ENCODE data around the gene PRKCI.
"Not testable (repeated sequence)": the region's sequence is repeated elsewhere in the genome, so short reads cannot be mapped to it uniquely, and the experiment has no call there.

Gene PRKCI

DNA sequence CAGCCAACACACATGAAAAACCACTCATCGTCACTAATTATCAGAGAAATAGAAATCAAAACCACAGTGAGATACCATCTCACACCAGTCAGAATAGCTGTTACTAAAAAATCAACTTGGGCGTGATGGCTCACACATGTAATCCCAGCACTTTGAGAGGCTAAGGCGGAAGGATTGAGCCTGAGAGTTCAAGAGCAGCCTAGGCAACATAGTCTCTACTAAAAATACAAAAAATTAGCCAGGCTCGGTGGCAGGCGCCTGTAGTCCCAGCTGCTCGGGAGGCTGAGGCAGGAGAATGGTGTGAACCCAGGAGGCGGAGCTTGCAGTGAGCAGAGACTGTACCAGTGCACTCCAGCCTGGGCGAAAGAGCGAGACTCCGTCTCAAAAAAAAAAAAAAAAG, 55.1 kb downstream of the PRKCI start:
- DNase-seq (ENCODE audit: low read depth, low spot score); H3K4me3 ChIP-seq (ENCODE audit: low read length): not testable (repeated sequence)

DNA sequence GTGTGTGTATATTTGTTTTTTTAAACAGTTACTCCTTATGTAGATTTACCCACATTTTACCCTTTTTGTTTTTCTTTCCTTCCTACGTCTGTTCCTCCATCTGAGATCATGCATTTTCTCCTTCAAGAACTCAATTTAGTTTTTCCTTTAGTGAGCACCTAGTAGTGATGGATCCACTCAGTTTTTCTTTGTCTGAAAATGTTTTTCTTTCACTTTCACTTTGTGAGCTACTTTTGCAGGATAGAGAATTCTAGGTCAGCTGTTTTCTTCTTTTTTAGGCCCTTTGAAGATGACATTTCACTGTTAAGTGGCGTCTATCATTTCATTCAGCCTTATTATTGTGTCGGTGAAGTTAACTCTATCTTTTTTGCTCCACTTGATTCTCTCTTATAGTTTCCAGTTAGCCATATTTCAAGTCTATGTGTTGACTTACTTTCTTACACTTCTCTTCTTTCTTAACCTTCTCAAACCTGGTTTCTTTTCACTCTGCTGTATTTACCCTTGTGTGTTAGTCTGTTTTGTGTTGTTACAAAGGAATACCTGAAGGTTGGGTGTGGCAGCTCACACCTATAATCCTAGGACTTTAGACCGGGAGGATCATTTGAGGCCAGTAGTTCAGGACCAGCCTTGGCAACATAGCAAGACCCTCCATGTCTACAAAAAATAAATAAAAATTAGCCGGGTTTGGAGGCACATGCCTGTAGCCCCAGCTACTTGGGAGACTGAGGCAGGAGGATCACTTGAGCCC, 55.8 kb downstream of the PRKCI start:
- DNase-seq (ENCODE audit: low read depth, low spot score): peak; percentile 12
- H3K4me3 ChIP-seq (ENCODE audit: low read length): no peak overlapping the region

DNA sequence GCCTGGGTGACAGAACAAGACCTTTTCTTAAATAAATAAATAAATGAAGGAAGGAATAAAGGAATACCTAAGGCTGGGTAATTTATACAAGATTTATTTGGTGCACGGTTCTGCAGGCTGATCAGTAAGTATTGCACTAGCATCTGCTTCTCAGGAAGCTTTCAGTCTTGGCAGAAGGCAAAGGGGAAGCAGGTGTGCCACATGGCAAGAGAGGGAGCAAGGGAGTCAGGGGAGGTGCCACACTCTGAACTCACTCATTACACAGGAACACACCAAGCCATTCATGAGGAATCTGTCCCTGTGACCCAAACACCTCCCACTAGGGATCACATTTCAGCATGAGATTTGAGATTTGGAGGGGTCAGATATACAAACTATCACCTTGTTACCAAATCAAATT, 56.4 kb downstream of the PRKCI start:
- no peak overlapping the region for H3K4me3 ChIP-seq (ENCODE audit: low read length)
- no peak for DNase-seq (ENCODE audit: low read depth, low spot score)

DNA sequence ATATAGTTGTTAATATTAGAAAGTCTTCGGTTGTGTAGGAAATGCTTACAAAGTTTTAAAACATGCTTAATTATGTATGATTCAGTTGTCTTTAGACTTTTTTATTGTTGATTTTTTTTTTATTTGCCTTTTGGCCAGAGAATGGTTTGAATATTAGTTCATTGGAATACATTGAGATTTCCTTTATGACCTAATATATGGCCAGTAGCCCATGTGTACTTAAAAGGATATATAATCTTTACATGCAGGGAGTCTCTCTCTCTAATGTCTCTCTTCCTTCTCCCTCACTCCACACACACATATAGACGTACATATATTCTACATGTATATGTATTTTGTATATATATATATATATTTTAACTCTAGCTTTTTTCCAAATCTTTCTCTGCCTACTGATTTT, 68.0 kb downstream of the PRKCI start:
- DNase-seq (ENCODE audit: low read depth, low spot score): no peak
- no peak overlapping the region for H3K4me3 ChIP-seq (ENCODE audit: low read length)

DNA sequence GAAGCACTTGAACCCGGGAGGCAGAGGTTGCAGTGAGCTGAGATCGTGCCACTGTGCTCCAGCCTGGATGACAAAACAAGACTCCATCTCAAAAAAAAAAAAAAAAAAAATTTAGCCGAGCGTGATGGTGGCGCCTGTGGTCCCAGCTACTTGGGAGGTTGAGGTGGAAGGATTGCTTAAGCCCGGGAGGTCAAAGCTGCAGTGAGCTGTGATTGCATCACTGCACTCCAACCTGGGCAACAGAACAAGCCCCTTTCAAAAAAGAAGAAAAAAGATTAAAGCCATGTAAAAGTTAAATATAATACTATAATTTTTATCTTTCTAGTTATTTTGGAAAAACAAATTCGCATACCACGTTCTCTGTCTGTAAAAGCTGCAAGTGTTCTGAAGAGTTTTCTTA, 73.4 kb downstream of the PRKCI start:
- no peak for DNase-seq (ENCODE audit: low read depth, low spot score)
- no peak overlapping the region for H3K4me3 ChIP-seq (ENCODE audit: low read length)

DNA sequence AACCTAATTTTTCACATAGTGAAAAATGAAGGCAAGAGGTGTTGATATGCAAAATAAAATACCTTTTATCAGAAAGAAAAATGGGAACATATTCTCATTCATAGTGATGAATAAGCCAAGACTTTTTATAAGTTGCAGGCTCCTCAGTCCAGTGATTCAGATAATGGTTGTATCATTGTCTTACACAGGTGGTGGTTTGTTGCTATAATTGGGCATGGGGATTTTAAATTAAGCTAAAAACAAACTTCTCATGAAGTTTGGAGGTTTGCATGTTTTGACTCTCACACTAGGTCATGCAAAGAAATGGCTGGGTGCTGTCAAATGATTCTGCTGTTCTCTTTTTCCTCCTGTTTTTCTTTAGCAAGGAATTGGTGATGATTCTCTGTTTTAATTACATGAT, 74.5 kb downstream of the PRKCI start:
- DNase-seq (ENCODE audit: low read depth, low spot score): no peak
- no peak overlapping the region for H3K4me3 ChIP-seq (ENCODE audit: low read length)

DNA sequence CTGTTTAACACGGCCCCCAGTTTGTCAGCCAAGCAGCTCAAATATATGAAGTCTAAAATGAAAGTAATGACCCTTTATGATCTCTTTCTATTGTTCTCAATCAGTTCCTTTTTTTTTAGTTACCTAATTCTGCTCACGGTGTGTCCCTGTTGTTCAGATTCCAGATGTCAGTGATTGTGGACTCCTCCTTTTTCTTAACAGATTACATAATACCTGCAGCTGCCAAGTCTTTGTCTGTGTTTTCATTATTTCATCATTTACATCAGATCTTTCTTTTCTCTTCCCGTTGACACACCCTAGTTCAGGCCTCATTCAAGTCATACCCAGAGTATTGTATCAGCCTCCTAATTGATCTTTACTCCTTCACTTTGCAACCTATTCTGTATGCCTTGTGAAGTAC, 79.2 kb downstream of the PRKCI start:
- no peak overlapping the region for H3K4me3 ChIP-seq (ENCODE audit: low read length)
- no peak for DNase-seq (ENCODE audit: low read depth, low spot score)

DNA sequence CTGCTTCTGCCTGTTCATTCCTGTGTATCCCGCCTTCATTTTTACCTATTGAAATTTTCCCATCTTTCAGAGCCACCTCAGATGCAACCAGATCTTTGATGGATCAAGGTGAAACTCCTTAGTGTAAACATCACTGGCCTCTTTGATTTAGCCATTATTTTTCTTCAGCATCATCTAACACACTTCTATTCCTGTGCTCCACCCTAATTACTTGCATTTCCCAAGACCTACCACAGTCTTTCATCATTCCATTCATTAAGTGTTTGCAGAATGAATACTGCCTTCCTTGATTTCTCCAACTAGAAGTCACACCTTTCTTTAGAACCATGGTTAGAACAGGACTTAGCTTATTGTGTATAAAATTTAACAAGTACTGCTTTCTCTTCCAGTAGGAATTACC, 79.8 kb downstream of the PRKCI start:
- no peak for DNase-seq (ENCODE audit: low read depth, low spot score)
- H3K4me3 ChIP-seq (ENCODE audit: low read length): no peak overlapping the region

DNA sequence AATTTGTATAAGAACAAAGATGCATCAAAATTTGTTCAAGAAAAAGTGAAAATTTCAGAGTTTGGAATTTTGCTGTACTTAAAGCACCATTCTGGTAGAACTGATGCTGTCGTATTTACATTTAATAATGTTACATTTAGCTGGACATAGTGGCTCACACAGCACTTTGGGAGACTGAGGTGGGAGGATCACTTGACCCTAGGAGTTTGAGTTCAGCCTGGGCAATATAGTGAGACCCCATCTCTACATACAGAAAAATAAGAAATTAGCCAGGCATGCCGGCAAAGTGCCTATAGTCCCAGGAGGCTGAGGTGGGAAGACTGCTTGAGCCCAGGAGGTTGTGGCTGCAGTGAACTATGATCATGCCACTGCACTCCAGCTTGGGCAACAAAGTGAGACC, 83.8 kb downstream of the PRKCI start:
- H3K4me3 ChIP-seq (ENCODE audit: low read length): no peak overlapping the region
- DNase-seq (ENCODE audit: low read depth, low spot score): no peak

DNA sequence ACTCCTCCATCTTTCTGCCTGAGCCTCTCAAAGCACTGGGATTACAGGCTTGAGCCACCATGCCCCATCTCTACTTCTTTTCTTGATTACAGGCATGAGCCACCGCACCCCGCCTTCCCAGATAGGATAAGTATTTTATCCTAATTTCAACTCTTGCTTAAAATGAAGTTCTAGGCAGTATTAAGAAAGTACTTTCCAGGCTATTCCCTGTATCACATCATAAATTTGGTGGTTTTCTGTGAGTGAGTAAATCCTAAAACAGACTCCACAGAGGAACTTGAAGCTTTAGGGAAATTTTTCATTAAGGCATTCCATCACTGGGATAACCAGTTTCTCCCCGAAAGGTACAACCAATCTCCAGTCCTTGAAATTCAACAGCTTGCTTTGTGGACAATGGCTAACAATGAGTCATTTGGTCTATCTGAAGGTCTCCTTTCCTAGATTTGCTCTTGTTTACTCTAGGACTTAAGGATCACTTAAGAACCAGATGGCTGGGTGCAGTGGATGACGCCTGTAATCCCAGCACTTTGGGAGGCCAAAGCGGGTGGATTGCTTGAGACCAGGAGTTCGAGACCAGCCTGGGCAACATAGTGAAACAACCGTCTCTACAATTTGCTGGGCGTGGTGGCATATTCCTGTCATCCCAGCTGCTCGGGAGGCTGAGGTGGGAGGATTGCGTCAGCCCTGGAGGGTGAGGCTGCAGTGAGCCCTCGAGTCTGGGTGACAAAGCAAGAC, 85.6 kb downstream of the PRKCI start:
- no peak for DNase-seq (ENCODE audit: low read depth, low spot score)

DNA sequence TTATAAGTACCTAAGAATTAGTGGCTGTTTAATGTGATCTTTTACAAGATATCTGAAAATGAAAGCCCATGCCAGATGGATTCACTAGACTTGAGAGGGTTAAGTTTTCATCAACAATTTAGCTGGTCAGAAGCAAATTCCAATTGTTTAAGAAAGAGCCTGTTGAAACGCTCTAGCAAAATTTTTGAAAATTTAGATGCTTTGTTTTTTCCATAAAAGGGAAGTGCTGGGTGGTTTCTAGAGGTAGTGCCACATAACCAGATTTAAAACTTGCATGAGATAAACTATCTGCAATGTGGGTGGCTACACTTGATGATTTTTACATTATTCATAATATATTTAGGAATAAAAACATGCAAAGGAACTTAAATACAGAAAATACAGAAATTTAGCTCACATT, 86.8 kb downstream of the PRKCI start:
- DNase-seq (ENCODE audit: low read depth, low spot score): no peak
- H3K4me3 ChIP-seq (ENCODE audit: low read length): no peak overlapping the region

More for the DNA sequence above, 85.6 kb downstream of the PRKCI start:
- no peak overlapping the region for H3K4me3 ChIP-seq (ENCODE audit: low read length)

DNA sequence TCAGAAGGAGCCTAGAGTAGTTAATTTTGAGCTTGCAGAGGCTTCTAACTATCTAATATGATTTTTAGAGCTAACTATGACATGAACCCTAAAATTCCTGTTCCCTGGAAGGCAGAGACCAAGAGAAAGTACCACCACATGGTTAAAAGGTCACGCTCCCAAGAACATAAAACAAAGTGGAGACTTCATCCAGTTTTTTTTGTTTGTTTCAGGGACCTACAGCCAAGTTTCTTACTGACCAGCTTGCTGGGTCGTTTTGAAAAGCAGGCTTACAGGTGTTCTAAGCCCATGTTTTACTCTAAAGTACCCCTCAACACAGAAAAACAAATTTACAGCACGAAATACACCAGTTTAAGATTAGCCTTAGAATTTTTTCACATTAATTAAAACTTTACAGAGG, 95.7 kb downstream of the PRKCI start:
- H3K4me3 ChIP-seq (ENCODE audit: low read length): no peak overlapping the region
- no peak for DNase-seq (ENCODE audit: low read depth, low spot score)

DNA sequence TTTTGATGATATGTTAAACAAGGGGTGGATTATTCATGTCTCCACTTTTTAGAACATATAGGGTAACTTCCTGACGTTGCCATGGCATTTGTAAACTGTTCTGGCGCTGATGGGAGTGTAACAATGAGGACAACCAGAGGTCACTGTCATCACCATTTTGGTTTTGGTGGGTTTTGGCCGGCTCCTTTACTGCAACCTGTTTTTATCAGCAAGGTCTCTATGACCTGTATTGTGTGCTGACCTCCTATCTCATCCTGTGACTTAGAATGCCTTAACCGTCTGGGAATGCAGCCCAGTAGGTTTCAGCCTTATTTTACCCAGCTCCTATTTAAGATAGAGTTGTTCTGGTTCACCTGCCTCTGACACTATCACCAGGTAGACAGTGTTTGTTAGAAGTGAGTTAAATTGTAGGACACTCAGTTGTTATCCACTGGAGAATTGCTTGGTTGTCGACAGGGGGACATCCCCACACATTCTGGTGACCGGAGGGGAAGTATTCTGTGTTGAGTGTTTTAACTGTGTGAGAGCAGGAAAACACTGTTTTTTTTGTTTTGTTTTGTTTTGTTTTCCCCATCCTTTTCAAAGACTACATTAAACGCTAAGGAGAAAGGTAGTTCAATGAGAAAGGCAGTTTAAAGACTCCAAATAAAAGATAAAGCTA, 98.4 kb downstream of the PRKCI start:
- DNase-seq (ENCODE audit: low read depth, low spot score): no peak

DNA sequence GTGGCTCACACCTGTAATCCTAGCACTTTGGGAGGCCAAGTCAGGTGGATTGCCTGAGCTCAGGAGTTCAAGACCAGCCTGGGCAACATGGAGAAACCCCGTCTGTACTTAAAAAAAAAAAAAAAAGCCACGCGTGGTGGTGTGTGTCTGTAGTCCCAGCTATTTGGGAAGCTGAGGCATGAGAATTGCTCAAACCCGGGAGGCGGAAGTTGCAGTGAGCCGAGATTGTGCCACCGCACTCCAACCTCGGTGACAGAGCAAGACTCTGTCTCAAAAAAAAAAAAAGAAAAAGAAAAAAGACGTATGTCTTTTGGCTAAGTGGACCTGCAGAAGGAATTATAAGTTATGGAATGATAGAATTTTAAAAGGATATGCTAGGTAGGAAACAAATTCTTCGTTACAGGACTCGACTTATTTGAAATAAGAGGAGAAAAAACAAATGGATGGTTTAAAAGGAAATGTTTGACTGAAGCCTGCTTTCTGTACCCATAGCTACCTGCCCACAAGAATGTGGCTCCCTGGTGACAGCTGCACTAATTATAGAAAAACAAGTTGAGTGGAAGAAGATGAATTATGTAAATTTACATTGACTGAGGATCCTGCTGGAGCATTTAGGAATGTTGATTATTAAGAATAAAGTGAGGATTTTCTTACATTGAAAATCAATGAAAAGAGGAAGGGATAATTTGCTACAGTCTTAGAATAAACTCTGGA, 99.3 kb downstream of the PRKCI start:
- no peak for DNase-seq (ENCODE audit: low read depth, low spot score)

More for the DNA sequence above, 98.4 kb downstream of the PRKCI start:
- H3K4me3 ChIP-seq (ENCODE audit: low read length): no peak overlapping the region

DNA sequence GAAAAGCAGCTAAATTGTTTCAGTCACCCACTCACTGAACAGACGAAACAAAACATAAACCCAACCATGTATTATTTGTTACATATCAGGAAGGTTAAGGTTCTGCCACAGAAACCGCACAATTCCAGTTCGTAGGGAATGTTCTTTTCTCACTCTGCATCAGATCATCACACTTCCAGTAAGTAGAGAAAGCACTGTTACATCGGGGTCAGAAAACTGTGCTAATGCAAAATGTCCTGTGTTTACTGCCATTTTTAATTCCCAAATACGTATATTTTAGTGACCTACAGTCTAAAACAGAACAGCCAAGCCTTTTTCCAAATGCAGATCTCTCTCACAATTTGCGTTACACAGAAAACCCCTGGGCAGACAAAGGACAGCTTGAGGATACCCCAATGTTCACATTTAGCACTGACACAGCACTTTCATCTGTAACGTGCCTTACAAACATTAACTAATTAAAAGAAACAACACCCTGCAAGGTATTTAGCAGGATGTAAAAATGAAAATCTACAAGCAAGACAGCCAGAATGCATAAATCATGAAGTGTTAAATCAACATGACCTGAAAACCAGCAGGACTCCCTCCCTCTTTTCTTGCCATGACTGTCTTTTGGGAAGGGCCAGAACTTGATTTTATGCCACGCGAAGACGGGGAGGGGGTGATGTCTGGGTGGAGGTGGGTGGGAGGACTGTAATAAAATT, 100.5 kb downstream of the PRKCI start:
- no peak for DNase-seq (ENCODE audit: low read depth, low spot score)
- H3K4me3 ChIP-seq (ENCODE audit: low read length): no peak overlapping the region

More for the DNA sequence above, 99.3 kb downstream of the PRKCI start:
- H3K4me3 ChIP-seq (ENCODE audit: low read length): no peak overlapping the region

DNA sequence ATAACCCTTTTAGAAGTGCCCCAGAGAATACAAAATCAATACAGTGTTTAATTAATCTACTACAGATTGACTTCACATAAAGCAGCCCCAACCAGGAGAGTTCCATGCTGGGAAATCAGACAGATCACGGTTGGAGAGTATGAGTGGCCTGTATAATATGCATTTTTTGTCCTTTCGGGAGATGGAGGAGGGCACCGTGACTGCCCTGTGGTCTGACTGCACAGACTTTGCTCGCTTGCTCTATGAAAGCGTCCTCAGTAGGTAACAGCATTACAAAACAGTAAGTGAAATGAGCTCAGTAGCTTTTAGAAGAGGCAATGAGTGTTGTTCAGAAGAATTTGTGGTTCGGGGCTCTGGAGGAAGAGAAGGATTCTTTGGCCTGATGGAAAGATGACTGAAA, 101.1 kb downstream of the PRKCI start:
- DNase-seq (ENCODE audit: low read depth, low spot score): no peak
- H3K4me3 ChIP-seq (ENCODE audit: low read length): no peak overlapping the region

DNA sequence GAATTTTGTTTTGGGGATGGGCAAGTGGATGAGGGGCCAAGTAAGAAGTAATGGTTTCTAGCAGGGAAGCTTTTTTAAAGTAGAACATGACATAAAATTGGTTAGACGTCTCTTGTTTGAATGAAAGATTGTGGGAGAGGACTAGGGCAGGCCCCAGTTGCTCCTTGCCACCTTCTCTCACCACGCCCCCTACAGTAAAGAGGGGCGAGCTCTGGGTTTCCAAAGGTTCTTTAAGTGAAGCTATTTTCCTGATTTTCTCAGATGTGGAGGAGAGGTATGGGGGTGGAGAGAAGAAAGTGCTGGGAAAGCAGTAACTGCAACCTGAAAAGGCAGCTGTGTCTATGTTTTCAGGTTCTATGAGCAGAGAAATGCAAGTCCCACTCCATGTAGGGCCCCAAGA, 102.7 kb downstream of the PRKCI start:
- no peak for DNase-seq (ENCODE audit: low read depth, low spot score)
- H3K4me3 ChIP-seq (ENCODE audit: low read length): no peak overlapping the region

DNA sequence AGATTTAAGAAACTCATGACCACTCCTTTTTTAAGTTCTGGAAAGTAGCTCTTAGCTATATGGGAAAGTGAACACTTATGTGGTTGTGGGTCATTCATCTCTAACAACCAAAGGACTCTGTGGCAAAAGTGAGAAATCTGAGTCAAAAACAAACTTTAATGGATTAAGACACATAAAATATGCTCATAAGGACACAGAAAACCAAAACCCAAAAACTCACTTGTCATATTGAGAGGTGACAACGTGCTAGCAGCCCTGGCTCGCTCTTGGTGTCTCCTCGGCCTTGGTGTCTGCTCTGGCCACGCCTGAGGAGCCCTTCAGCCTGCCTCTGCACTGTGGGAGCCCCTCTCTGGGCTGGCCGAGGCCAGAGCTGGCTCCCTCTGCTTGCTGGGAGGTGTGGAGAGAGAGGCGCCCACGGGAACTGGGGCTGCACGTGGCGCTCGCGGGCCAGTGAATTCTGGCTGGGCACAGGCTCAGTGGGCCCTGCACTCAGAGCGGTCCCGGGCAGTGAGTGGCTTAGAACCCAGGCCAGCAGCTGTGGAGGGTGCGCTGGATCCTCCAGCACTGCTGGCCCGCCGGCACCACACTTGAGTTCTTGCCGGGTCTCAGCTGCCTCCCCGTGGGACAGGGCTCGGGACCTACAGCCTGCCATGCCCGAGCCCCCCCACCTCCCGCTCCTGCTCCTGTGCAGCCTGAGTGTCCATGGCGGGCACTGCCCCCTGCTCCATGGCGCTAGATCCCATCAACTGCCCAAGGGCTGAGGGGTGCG, 105.0 kb downstream of the PRKCI start:
- no peak overlapping the region for H3K4me3 ChIP-seq (ENCODE audit: low read length)
- DNase-seq (ENCODE audit: low read depth, low spot score): no peak
